Body of pancreas (tissue), 4 donors: ENCODE results near the gene CISD3. TPM values are rescaled to one million over a fixed set of nuclear protein-coding genes. Genes with fewer than 3 reads are reported as not detected.

Experiments
- ATAC-seq: fragments of 150-250 bp; one replicate; pipeline ENCODE4 v1.9.1; 2016
- DNase-seq, 4 donors: peaks; one replicate each; pipeline ENCODE4 v3.0.0-alpha.2; 2019
- H3K27ac ChIP-seq, 4 donors: fragments of 200-600 bp; sonication (generic); 1 replicate in 3 of 4; 2 replicates in 1 of 4; pipeline versions ENCODE4 v1.5.1 to v1.6.1; 2016 to 2019; ENCODE audit warnings: mild to moderate bottlenecking in 1 of 4, mixed read lengths in 1 of 4, moderate library complexity in 1 of 4
- H3K27me3 ChIP-seq, 2 donors: fragments of 200-600 bp; sonication (generic); one replicate each; pipeline ENCODE4 v1.6.0; 2016; ENCODE audit warnings: mild to moderate bottlenecking in 1 of 2
- H3K36me3 ChIP-seq, 2 donors: fragments of 200-600 bp; sonication (generic); replicated peaks in 1 of 2; 2 replicates each; pipeline ENCODE4 v1.5.1; 2016; ENCODE audit warnings: low read depth in 2 of 2; ENCODE audit not compliant: insufficient read depth in 1 of 2
- H3K4me1 ChIP-seq: fragments of 200-600 bp; sonication (generic); one replicate; pipeline ENCODE4 v1.6.0; 2016
- H3K4me3 ChIP-seq, 2 donors: fragments of 200-600 bp; sonication (generic); 1 replicate in 1 of 2; 2 replicates in 1 of 2; pipeline ENCODE4 v1.5.1; 2016 to 2019
- H3K9me3 ChIP-seq, 3 donors: fragments of 200-600 bp; sonication (generic); 1 replicate in 2 of 3; 2 replicates in 1 of 3; pipeline ENCODE4 v1.5.1; 2016
- CTCF ChIP-seq, 7 experiments: fragments of 450-650 bp in 4 of 7; fragments of 200-600 bp in 3 of 7; sonication (generic) in 3 of 7; IDR thresholded peaks; one replicate each; pipeline ENCODE4 v1.5.1; 2016 to 2019; ENCODE audit warnings: antibody characterized with exemption in 7 of 7
- POLR2A ChIP-seq, 3 donors: fragments of 450-650 bp; IDR thresholded peaks; one replicate each; pipeline ENCODE4 v1.6.1; 2016; ENCODE audit warnings: antibody characterized with exemption in 3 of 3, mild to moderate bottlenecking in 2 of 3
- WGBS, 2 donors: methylation state at CpG; one replicate each; pipeline ENCODE4 v1.1.5; 2017; 5-methylcytosine and 5-hydroxymethylcytosine counted together
- intact Hi-C: fragments of 100-400 bp; cut with DNase I; formaldehyde crosslinking; loops from one replicate; pipeline ENCODE4 v1.15.1; 2023
- total RNA-seq, 2 donors: library from RNA; depleted of rRNA; stranded (reverse); fragments of >200 nt; gene quantifications; one replicate each; pipeline ENCODE4 v1.1.0, GENCODE V29; 2016

Gene CISD3
- total RNA-seq, 2 donors from 2014 or later: 11.2 TPM

- H3K27ac ChIP-seq: no peak overlapping the region
- intact Hi-C loops: no loop called here
- H3K27me3 ChIP-seq: no peaks in the 10 kb centered on the region
- peaks cover 30% of the 10 kb centered on the region for H3K4me1 ChIP-seq
- no peaks in the 10 kb centered on the region for H3K9me3 ChIP-seq
- WGBS, 2 donors: 89 to 92% methylated on average over 7 to 9 of the region's 9 CpGs
- no peak for TF ChIP-seq POLR2A (IDR thresholded peaks at IDR 0.05)
- no peak for TF ChIP-seq CTCF (IDR thresholded peaks at IDR 0.05)
- DNase-seq (no peak), ATAC-seq (no peak)
- H3K4me3 ChIP-seq: no peak overlapping the region
- peaks cover 0 to 16% of the 10 kb centered on the region in 2 donors for H3K36me3 ChIP-seq
Observed at GRCh38 chr17:38715216-38715943, 14.8 kb upstream of the CISD3 start.

GRCh38 chr17:38716368-38717005 lies 13.7 kb upstream of the CISD3 start:
- DNase-seq: no peak
- no peak for ATAC-seq
- Histone ChIP-seq H3K9me3 (no peaks in the 10 kb centered on the region), H3K4me1 (peaks cover 22% of the 10 kb centered on the region), H3K4me3 (no peak overlapping the region), H3K27me3 (no peaks in the 10 kb centered on the region), H3K36me3 (peaks cover 0 to 18% of the 10 kb centered on the region in 2 donors), H3K27ac (no peak overlapping the region)
- no peak for TF ChIP-seq POLR2A (IDR thresholded peaks at IDR 0.05)
- TF ChIP-seq CTCF (IDR thresholded peaks at IDR 0.05): no peak
- intact Hi-C loops: no loop called here
- WGBS, 2 donors: 82 to 92% methylated on average over 4 to 18 of the region's 18 CpGs

- Histone ChIP-seq H3K36me3 (peaks cover 0 to 16% of the 10 kb centered on the region in 2 donors), H3K4me1 (peaks cover 14% of the 10 kb centered on the region)
- 86 to 87% methylated on average over 11 to 12 of the region's 12 CpGs for WGBS, 2 donors
Observed at GRCh38 chr17:38717139-38717745, 12.9 kb upstream of the CISD3 start.

GRCh38 chr17:38719289-38719942 lies 10.7 kb upstream of the CISD3 start:
- peaks cover 0 to 8% of the 10 kb centered on the region in 2 donors for H3K36me3 ChIP-seq
- intact Hi-C loops: no loop called here

More at GRCh38 chr17:38717139-38717745, 12.9 kb upstream of the CISD3 start:
- Histone ChIP-seq H3K4me3 (no peak overlapping the region), H3K27me3 (no peaks in the 10 kb centered on the region), H3K27ac (no peak overlapping the region), H3K9me3 (no peaks in the 10 kb centered on the region)
- TF ChIP-seq CTCF (IDR thresholded peaks at IDR 0.05) (no peak), POLR2A (IDR thresholded peaks at IDR 0.05) (no peak)
- intact Hi-C loops: no loop called here
- no peak for ATAC-seq
- no peak for DNase-seq

More at GRCh38 chr17:38719289-38719942, 10.7 kb upstream of the CISD3 start:
- WGBS, 2 donors: 91% methylated on average over 28 of the region's 29 CpGs
- no peak overlapping the region for H3K4me3 ChIP-seq
- H3K27ac ChIP-seq: peak overlapping the region in 1 of 4 donors; percentile 25
- peaks cover 11% of the 10 kb centered on the region for H3K4me1 ChIP-seq
- H3K27me3 ChIP-seq: no peaks in the 10 kb centered on the region
- no peaks in the 10 kb centered on the region for H3K9me3 ChIP-seq
- TF ChIP-seq CTCF (IDR thresholded peaks at IDR 0.05) (no peak), POLR2A (IDR thresholded peaks at IDR 0.05) (no peak)
- DNase-seq (no peak), ATAC-seq (no peak)
